Tibial artery (tissue), 4 donors: Measurements from ENCODE around the gene TINAGL1.
A peak's percentile ranks its signal among the peaks of the same experiment; 100 is the strongest.

Source experiments
- DNase-seq, 2 donors: peaks; one replicate each; pipeline ENCODE4 v3.0.0-alpha.2; 2019
- H3K27ac ChIP-seq, 2 donors: fragments of 200-600 bp; sonication (generic) in 1 of 2; 1 replicate in 1 of 2; 2 replicates in 1 of 2; pipeline ENCODE4 v1.5.1; 2018 to 2019; ENCODE audit warnings: mild to moderate bottlenecking in 1 of 2
- H3K27me3 ChIP-seq, 2 donors: fragments of 200-600 bp; sonication (generic) in 1 of 2; one replicate each; pipeline versions ENCODE4 v1.5.1 to v1.6.0; 2016 to 2019
- H3K36me3 ChIP-seq, 3 donors: fragments of 200-600 bp; sonication (generic) in 2 of 3; one replicate each; pipeline ENCODE4 v1.5.1; 2016 to 2019; ENCODE audit warnings: mild to moderate bottlenecking in 2 of 3
- H3K4me1 ChIP-seq, 4 donors: fragments of 200-600 bp; sonication (generic) in 2 of 4; 1 replicate in 3 of 4; 2 replicates in 1 of 4; pipeline ENCODE4 v1.5.1; 2016 to 2019
- H3K4me3 ChIP-seq, 2 donors: fragments of 200-600 bp; sonication (generic) in 1 of 2; 1 replicate in 1 of 2; 2 replicates in 1 of 2; pipeline ENCODE4 v1.5.1; 2018 to 2019; ENCODE audit warnings: mild to moderate bottlenecking in 2 of 2
- H3K9me3 ChIP-seq, 3 donors: fragments of 200-600 bp; sonication (generic) in 1 of 3; one replicate each; pipeline ENCODE4 v1.5.1; 2016 to 2019
- intact Hi-C: fragments of 100-400 bp; cut with DNase I; formaldehyde crosslinking; loops from one replicate; pipeline ENCODE4 v1.15.0; 2023; ENCODE audit warnings: low total_unique reads
- TF ChIP-seq, protein P1 (sequence below), 2 experiments: fragments of 200-600 bp in 1 of 2; fragments of 450-650 bp in 1 of 2; IDR thresholded peaks; one replicate each; pipeline ENCODE4 v1.5.1; 2017 to 2019; ENCODE audit warnings: antibody characterized with exemption in 2 of 2, mild to moderate bottlenecking in 1 of 2, moderate library complexity in 1 of 2

The TINAGL1 gene

DNA sequence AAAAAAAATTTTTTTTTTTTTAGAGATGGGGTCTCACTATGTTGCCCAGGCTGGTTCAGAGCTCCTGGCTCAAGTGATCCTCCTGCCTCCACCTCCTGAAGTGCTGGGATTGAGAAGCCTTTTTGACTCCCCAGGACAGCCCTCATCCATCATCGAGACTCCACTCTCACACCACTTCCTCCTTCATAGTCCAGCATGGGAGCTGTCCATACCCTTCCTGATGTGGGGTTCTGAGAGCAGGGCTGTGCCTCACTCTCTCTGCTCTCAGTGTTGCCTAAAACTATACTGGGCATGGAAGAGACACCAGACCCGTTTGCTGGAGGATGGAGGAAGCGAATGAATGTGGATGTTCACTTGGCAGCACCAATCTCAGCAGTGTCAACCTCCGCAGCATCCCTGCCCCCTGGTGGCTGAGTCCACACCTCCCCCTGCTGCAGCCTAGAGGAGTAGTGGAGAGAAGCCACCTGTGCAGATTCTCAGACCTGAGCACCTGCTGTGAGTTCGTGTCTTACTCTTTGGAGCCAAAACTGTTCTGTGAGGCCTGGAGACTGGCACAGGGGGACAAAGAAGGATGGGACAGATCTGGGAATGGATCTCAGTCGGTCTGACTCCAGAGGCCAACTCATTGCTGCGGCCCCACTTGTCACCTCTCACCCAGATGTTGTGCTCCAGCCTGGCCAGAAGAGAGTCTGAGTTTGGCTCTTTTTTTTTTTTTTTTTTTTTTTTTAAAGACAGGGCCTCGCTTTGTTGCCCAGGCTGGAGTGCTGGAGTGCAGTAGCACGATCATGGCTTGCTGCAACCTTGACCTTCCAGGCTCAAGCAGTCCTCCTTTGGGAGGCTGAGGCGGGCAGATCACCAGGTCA is 17.7 kb downstream of the TINAGL1 start:
- DNase-seq = peak; percentile 82 to 88
- Histone ChIP-seq H3K27me3 (no peaks in the 10 kb centered on the region), H3K27ac (no peak overlapping the region), H3K4me1 (peaks cover 0 to 49% (median 19%) of the 10 kb centered on the region in 4 donors), H3K36me3 (no peaks in the 10 kb centered on the region), H3K4me3 (no peak overlapping the region), H3K9me3 (no peaks in the 10 kb centered on the region)
- intact Hi-C loops = loop anchor here (2.0 kb wide), 1 partner anchor 29 kb away; no protein-coding TSS in a partner anchor
- TF ChIP-seq, protein P1, sequence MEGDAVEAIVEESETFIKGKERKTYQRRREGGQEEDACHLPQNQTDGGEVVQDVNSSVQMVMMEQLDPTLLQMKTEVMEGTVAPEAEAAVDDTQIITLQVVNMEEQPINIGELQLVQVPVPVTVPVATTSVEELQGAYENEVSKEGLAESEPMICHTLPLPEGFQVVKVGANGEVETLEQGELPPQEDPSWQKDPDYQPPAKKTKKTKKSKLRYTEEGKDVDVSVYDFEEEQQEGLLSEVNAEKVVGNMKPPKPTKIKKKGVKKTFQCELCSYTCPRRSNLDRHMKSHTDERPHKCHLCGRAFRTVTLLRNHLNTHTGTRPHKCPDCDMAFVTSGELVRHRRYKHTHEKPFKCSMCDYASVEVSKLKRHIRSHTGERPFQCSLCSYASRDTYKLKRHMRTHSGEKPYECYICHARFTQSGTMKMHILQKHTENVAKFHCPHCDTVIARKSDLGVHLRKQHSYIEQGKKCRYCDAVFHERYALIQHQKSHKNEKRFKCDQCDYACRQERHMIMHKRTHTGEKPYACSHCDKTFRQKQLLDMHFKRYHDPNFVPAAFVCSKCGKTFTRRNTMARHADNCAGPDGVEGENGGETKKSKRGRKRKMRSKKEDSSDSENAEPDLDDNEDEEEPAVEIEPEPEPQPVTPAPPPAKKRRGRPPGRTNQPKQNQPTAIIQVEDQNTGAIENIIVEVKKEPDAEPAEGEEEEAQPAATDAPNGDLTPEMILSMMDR (IDR thresholded peaks at IDR 0.05) = peak; percentile 87 to 97

DNA sequence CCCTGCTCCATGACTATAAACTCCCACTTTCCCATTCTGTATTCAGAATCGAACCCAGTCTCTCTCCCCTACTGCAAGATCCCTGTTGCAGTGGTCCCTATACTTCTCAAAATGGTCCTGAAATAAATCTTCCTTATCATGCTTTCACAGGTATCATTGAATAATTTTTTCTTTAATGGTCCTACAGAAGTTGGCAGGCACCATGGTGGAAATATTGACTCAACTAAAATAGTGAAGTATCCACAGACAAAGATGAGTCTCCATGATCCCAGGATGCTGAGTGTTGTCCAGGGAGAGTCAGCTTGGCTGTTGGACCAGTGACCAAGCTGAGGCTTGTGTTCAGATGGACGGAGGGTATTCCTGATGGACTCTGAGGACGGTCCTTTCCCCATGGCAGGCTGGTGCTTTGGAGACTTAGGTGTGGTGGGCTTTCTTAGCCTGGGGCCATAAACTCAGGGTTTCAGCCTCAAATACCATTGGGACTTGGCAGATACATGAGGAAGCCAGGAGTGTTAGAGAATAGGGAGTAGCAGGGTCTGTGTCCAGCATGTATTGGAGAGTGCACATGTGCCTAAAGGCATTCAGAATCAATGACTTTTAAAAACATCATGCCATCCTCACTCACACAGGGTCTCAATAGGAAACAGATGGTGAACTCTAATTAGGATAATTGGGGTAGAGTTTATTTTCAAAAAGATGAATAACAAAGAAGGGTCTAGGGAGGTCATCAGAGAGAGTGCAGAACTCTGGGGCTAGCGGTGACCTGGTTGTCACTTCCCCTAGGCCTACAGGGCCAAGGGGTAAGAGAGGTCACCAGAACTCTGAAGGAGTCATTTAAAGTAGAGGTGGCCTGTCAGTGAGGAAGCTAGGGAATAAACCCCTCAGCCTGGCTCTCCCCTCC is 19.8 kb downstream of the TINAGL1 start:
- H3K4me3 ChIP-seq = no peak overlapping the region
- H3K27ac ChIP-seq = no peak overlapping the region
- intact Hi-C loops = loop anchor here (2.0 kb wide), 1 partner anchor 31 kb away; no protein-coding TSS in a partner anchor
- H3K36me3 ChIP-seq = no peaks in the 10 kb centered on the region
- no peaks in the 10 kb centered on the region for H3K9me3 ChIP-seq
- TF ChIP-seq, protein P1 (IDR thresholded peaks at IDR 0.05) = no peak
- no peaks in the 10 kb centered on the region for H3K27me3 ChIP-seq
- H3K4me1 ChIP-seq = peaks cover 0 to 31% (median 13%) of the 10 kb centered on the region in 4 donors
- no peak for DNase-seq

DNA sequence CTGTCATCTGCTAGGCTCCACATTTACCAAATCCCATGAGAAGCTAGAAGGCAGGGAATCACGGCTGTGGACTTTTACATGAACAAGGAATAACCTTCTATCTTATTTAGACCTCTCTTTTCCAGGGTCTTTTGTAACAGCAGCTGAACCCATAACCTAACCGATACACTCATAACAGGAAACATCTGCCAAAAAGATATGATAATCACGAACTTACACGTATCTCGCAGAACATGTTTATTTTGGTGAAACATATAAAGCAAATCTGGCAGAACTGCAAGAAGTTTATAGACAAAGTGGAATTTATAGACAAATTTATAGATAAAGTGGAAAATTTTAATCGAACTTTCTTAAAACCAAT is 20.4 kb downstream of the TINAGL1 start:
- Histone ChIP-seq H3K4me1 (peaks cover 0 to 25% (median 8%) of the 10 kb centered on the region in 4 donors), H3K9me3 (no peaks in the 10 kb centered on the region), H3K4me3 (no peak overlapping the region), H3K36me3 (no peaks in the 10 kb centered on the region), H3K27me3 (no peaks in the 10 kb centered on the region), H3K27ac (no peak overlapping the region)
- DNase-seq = no peak
- TF ChIP-seq, protein P1 (IDR thresholded peaks at IDR 0.05) = no peak
- intact Hi-C loops = no loop called here

DNA sequence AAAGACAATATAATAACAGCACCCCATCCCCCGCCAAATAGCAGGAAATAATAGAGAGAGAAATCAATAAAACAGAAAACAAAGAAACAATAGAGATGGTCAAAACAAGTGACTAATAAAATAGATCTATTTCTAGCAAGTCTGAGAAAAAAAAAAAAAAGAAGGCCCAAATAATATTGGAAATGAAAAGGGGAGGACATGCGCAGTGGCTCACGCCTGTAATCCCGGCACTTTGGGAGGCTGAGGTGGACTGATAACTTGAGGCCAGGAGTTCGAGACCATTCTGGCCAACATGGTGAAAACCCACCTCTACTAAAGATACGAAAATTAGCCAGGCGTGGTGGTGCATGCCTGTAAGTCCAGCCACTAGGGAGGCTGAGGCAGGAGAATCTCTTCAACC is 22.7 kb downstream of the TINAGL1 start:
- Histone ChIP-seq H3K27me3 (no peaks in the 10 kb centered on the region), H3K4me1 (peaks cover 0 to 2% (median 0%) of the 10 kb centered on the region in 4 donors), H3K4me3 (no peak overlapping the region), H3K9me3 (no peaks in the 10 kb centered on the region), H3K27ac (no peak overlapping the region), H3K36me3 (no peaks in the 10 kb centered on the region)
- TF ChIP-seq, protein P1 (IDR thresholded peaks at IDR 0.05) = no peak
- intact Hi-C loops = no loop called here
- DNase-seq = no peak

DNA sequence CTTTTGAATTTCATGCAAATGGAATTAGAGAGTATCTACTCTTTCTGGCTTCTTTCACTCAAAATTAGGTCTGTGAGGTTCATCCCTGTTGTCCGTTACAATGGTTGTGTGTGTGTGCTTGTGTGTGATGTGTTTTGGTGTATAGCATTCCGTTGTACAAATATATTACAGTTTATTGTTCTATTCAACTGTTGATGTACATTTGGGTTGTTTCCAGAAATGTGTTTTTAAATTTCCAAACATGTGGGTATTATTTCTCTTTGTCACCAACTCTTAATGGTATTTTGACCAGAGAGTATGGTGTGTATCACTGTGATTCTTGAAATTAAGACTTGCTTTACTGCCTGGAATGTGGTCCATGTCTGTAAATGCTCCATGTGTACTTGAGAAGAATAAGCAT is 24.3 kb downstream of the TINAGL1 start:
- Histone ChIP-seq H3K27ac (no peak overlapping the region), H3K27me3 (no peaks in the 10 kb centered on the region), H3K9me3 (no peaks in the 10 kb centered on the region), H3K4me3 (no peak overlapping the region), H3K36me3 (no peaks in the 10 kb centered on the region), H3K4me1 (no peaks in the 10 kb centered on the region)
- TF ChIP-seq, protein P1 (IDR thresholded peaks at IDR 0.05) = no peak
- intact Hi-C loops = no loop called here
- no peak for DNase-seq
